HG02678 (cell line): ENCODE results near the gene PLCXD3.

ENCODE experiments used
- ATAC-seq: cut with Tn5 transposase; IDR thresholded peaks from one replicate; pipeline ENCODE4 v1.9.1; 2021; ENCODE audit warnings: mild to moderate bottlenecking, moderate library complexity; ENCODE audit not compliant: unreplicated experiment

The PLCXD3 gene

DNA sequence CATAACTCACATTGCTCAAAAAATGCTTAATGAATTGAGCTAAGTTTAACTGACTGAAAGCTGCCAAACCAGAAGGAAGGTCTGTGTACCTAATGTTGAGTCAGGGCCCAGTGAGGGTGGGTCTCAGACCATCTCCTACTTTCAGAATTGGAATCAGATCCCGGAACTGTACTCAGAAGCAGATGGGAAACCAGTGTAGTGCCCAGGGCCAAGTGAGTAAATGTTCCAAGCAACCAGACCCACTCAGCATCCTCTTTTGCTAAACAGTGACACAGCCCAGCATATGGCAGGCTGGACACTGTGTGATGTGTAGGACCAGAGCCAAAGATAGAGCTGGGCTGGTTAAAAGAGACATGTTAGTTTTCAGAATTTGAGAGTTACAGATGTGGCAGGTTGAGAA, 94.1 kb downstream of the PLCXD3 start:
- ATAC-seq: no peak

DNA sequence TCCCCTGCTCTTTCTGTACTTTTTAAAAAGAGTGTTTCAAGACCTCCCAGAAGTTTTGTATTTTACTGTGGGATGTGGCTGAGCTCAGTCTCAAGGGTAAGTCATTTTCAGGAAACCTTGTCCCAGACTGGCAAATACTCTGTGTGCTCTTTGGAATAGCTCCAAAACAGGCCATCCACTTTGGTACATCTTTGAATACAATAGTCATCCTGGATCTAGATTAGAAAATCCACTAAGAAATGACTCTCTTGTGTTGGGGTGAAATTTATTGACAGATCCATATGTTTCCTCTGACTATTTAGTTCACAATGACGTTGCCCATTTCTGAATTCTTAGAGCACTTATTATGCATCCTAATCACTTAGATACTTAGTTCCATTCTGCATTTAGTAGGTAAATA, 95.2 kb downstream of the PLCXD3 start:
- no peak for ATAC-seq

DNA sequence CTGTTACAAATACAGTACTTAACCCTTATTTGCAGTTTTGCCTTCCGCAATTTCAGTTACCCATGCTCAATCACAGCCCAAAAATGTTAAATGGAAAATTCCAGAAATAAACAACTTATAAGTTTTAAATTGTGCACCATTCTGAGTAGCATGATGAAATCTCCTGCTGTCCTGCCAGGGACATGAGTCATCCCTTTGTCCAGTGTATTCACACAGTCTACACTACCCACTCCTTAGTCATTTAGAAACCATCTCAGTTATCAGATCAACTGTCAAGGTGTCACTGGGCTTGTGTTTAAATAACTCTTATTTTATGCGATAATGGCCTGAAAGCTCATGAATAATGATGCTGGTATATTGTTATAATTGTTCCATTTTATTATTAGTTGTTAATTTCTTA, 95.8 kb downstream of the PLCXD3 start:
- no peak for ATAC-seq

- ATAC-seq: no peak
Observed at GRCh38 chr5:41413074-41413473, 97.3 kb downstream of the PLCXD3 start.

DNA sequence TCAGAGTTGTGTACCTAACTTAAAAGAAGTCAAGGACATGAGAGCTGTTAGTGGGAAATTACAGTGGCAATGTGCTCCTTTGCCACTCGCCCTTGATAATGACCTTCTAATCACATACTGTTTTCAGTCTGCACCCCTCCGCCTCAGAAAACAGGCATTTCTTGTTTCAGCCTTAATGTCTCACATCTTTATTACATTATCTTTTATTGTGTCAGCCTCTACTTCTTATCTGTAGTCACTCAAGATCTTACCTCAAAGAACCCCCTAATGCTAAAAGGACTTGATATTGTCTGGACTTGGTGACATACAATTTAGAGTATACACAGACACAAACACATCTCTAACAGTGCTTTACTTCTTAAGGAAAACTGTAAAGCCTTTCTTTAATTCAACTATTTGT, 97.9 kb downstream of the PLCXD3 start:
- no peak for ATAC-seq

GRCh38 chr5:41410737-41411136, 99.7 kb downstream of the PLCXD3 start:
- ATAC-seq: no peak

DNA sequence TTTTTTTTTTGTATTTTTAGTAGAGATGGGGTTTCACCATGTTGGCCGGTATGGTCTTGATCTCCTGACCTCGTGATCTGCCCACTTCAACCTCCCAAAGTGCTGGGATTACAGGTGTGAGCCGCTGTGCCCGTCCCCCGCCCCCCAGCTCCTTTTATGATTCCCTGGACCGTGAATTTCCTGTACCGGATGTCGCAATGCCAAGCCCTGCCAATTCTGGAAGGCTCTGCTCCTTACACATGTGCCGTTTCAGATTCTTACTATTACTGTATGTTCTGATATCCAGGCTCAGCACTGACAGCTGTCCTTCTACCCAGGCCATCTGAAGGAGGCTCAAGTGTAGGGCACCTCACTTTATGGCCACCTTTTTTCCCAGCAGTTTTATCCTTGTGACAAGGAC, 100.1 kb downstream of the PLCXD3 start:
- no peak for ATAC-seq

- ATAC-seq: no peak
Observed at GRCh38 chr5:41408676-41409443, 101.5 kb downstream of the PLCXD3 start.

GRCh38 chr5:41406936-41407335, 103.5 kb downstream of the PLCXD3 start:
- no peak for ATAC-seq

DNA sequence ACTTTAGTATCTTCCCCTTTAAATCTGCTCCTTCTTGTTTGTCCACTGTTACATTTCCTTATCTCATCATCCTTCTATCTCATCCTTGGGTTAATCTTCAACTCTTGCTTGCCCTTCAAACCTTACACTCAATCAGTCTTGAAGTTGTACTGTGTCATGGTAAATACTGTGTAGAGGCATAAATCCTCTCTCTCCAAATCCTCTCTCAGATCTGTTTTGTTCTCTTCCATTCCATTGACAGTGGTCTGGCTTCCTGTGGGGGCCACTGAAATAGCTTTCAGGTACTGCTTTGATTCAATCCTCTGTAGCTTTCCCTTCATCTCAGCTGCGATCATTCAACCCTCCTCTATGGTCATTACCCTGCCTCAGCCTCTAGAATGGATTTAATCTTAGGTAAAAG, 104.0 kb downstream of the PLCXD3 start:
- ATAC-seq: no peak

GRCh38 chr5:41404757-41405156, 105.6 kb downstream of the PLCXD3 start:
- no peak for ATAC-seq

- ATAC-seq: no peak
Observed at GRCh38 chr5:41403846-41404245, 106.6 kb downstream of the PLCXD3 start.

DNA sequence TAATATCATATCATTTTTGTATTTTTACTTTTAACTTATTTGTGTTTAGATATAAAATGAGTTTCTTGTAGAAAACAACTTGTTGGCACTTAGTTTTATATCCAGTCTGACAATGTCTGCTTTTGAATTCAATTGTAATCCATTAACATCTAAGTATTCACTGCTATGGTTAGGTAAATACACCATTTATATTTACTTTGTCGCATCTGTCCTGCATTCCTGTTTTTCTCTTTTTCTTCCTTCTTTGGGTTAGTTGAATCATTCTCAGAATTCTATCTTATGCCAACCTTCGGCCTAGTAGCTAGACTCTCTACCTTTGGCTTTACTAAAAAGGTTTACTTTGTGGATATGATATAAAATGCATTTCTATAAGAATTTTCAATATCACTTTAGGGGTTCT, 107.6 kb downstream of the PLCXD3 start:
- ATAC-seq: no peak

DNA sequence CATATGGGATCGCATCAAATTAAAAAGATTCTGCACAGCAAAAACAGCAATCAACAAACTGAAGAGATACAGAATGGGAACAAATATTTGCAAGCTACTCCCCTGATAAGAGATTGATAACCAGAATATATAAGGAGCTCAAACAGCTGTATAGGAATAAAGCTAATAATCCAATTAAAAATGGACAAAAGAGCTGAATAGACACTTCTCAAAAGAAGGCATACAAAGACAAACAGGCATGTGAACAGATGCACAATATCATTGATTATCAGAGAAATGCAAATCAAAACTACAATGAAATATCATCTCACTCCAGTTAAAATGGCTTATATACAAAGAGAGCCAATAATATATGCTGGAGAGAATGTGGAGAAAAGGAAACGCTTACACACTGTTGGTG, 110.6 kb downstream of the PLCXD3 start:
- ATAC-seq: no peak

DNA sequence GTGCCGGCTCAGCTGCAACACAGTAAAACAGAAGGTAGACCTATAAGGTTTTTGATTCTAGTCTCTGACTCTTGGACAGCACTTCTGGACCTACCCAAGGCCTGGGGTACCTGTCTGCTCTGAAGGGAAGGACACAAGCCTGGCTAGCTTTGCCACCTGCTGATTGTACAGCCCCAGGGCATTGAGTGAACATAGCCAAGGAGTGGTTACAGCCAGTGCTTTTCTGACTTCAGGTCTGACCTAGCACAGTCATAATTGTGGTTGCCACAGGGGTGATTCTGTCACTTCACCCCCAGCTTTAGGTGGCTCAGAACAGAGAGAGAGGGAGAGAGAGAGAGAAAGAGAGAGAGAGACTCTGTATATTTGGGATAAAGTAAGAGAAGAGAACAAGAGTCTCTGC, 118.4 kb downstream of the PLCXD3 start:
- ATAC-seq: no peak

DNA sequence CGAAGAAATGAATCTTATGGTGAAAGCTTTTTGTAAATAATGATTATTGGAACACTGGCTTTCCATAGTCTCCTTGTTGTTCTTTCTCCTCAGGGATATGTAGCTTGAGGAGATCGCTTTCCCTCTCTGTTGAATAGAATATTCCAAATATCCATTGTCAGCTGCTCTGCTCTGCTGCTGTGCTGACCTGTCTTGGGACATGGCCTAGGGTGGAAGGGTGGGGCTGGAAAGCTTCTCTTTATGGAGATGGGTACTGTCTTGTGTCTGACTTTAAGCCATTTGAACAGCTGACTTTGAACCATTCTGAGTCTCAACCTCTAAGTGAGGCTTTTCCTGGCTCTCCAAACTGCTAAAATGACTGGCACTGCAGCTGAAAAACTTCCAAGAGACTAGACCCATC, 135.8 kb downstream of the PLCXD3 start:
- ATAC-seq: no peak

DNA sequence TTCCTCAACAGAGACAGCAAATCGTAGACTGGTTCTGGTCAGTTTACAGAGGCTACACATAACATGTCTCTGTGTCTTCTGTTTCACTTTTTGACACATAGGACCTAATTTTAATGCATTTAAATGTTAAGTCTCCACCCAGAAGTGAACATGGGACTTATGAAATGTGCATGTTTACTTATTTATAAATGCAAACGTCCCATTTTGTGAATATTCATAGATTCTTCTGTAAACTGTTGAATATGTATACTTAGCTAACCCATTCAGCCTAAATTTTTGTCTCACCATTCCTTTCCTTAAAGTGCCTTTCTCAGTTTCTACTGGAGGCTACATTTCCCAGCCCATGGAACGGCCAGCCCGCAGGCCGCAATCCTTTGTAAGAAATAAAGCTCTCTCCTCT, 137.2 kb downstream of the PLCXD3 start:
- no peak for ATAC-seq

- ATAC-seq: no peak
Observed at GRCh38 chr5:41371738-41372137, 138.7 kb downstream of the PLCXD3 start.

- ATAC-seq: no peak
Observed at GRCh38 chr5:41370482-41370881, 139.9 kb downstream of the PLCXD3 start.

GRCh38 chr5:41369799-41370198, 140.6 kb downstream of the PLCXD3 start:
- ATAC-seq: no peak

DNA sequence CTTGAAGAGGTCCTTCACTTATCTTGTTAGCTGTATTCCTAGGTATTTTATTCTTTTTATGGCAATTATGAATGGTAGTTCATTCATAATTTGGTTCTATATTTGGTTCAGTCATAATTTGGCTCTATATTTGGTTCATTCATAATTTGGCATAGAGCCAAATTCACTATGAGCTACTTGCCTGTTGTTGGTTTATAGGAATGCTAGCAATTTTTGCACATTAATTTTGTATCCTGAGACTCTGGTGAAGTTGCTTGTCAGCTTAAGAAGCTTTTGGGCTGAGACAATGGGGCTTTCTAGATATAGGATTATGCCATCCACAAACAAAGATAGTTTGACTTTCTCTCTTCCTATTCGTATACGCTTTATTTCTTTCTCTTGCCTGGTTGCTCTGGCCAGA, 142.2 kb downstream of the PLCXD3 start:
- no peak for ATAC-seq

- ATAC-seq: no peak
Observed at GRCh38 chr5:41365369-41365768, 145.0 kb downstream of the PLCXD3 start.

DNA sequence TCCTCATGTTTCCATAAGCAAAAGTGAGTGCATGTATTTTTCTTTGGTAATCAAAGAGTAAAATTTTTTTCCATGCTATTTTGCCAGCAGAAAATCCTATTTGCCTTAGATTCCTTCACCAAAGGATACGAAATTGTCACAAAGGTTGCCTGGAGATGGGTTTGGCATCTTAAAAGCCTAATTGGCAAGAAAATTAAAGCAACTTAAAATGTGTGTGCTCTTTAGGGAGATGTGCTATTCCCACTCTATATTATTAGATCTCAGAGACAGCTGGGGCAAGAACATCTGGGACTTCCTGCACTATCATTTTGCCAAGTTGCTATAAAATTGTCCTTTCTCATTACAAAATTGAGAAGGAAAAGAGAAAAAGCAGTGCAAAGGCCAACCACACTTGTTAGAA, 146.1 kb downstream of the PLCXD3 start:
- ATAC-seq: no peak
